Measurements from ENCODE around the gene DNAJC16. TPM values are rescaled to one million over a fixed set of nuclear protein-coding genes. Genes with fewer than 3 reads are reported as not detected.
"Not testable (repeated sequence)": the region's sequence is repeated elsewhere in the genome, so short reads cannot be mapped to it uniquely, and the experiment has no call there.

DNAJC16 gene
- total RNA-seq, 1 donor from 2014 or later: 16.3 TPM

DNA sequence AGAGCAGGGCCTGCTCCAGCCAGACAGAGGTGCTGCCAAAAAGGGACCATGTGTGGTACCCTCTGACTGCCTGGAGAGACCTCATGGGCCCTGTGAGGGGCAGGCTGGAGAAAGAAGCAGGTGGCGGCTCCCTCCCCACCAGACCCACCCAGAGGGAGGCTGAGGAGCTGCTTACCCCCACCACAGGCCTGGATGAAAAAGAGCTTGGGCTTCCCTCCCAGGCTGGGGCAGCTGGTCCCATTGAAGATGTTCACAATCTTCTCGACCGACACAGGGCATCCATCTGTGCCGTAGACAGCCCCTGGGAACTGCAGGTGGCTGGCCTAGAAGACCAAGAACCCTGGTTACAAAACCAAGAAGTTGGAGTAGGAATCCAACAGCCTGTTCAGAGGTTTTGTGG lies 22.2 kb upstream of the DNAJC16 start:
- no peak for FAIRE-seq

DNA sequence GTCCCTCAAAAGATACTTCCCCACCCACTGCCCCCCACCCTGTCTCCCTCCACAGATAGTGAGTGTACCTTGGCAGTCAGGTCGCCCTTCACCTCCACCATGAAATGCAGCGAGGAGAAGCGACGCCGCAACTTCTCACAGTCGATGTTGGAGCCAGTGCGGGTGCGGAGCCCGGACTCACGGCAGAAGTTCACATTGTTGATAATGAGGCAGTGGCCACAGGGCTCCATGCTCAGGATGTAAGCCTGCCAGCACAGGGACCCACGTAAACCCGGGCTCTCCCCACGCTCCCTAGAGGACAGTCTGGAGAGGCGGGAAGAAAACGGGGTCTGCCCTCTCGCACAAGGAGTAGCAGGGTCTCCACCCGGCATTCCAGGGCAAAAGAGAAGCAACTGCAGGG lies 19.8 kb upstream of the DNAJC16 start:
- DNase-seq (ENCODE audit: low spot score in 2 of 2): no peak
- FAIRE-seq: no peak

More for the DNA sequence above, 22.2 kb upstream of the DNAJC16 start:
- no peak for DNase-seq (ENCODE audit: low spot score in 2 of 2)

DNA sequence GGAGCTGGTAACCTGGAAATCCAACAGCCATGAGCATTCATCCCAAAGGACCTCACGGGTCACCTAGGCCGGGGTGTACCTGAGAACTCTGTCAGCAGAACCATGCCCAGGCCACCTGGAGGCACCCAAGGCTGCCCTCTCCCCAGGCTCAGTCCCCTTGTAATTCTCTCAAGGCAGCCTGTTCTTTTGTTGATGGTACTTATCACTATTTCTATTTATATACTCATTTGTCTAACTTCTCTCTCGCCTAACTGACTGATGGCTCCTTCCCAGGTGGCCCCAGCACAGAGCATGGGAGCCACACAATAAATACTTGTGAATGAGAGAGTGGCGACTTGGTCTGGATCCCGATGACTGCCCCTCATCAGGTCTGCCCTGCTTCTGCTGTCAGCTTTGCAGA lies 19.4 kb upstream of the DNAJC16 start:
- FAIRE-seq (no peak), DNase-seq (ENCODE audit: low spot score in 2 of 2) (no peak)

DNA sequence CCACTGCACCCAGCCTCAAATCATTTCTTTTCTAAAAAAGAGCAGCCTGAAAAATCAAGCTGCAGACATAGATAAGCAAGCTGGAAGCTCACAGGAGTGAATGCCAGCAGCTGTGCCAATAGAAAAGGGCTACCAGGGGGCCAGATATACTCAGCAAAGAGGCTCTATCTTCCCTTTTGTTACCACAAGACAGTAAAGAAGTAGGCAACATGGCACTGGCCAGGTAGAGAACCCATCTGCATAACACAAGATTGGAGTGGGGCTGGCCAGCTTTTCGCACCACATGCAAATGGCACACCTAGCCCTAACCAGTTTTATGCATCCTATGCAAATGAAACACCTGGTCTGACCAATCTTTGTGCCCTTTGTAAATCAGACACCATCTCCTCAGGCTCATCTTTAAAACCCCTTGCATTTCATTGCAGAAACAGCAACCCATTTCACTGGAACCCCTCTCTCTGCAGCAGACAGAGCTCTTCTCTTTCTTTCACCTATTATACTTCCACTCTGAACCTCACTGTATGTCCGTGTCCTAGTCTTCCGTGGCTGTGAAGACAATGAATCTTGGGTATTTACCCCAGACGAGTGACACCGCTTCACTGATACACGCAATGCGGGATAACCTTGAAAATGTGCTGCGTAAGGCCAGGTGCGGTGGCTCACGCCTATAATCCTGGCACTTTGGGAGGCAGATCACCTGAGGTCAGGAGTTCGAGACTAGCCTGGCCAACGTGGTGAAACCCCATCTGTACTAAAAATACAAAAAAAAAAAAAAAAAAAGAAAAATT lies 17.8 kb upstream of the DNAJC16 start:
- DNase-seq (ENCODE audit: low spot score in 2 of 2): no peak

DNA sequence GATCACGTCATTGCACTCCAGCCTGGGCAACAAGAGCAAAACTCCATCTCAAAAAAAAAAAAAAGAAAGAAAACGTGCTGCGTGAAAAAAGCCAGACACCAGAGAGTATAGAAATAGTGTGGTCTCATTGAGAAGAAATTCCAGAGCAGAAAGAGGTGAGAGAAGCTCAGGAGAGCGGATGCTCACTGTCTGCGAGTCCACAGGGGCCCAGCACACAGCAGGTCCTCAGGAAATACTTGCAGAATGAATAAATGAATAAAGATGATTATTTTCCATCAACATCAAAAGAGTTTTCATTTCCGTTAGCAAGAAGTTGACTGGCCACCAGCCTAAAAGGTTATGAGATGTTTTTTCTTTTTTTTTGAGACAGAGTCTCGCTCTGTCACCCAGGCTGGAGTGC lies 17.1 kb upstream of the DNAJC16 start:
- no peak for FAIRE-seq
- no peak for DNase-seq (ENCODE audit: low spot score in 2 of 2)

More for the DNA sequence above, 17.8 kb upstream of the DNAJC16 start:
- no peak for FAIRE-seq

DNA sequence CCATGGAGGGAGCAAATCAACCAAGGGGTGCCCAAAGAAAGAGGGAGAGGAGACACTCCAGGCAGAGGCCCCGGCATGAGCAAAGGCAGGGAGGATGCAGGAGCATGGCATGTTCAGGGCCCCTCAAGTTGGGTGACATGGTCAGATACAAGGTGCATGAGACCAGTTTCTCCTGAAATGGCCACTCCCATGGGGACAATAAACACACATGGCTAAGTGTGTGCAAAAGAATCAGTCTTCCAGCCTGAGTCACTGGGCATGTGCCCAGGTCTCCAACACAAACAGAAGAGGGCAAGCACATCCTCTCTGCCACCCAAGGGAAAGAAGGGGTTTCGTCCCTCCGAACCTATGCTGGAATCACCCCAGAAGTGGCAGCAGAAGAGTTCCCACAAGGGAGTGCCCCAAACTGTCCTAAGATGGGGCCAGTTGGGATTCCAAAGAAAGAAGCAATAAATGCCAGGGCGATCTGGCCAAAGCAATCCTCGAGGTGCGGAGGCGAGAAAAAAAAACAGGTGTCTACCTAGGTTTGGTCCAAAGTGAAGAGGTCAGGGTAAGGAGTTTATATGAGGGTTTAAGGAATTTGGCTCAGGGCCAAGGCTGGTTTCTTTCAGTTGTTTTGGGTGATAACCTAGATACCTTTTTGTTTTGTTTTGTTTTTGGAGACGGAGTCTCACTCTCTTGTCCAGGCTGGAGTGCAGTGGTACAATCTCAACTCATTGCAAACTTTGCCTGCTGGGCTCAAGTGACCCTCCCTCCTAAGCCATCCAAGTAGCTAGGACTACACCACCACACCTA lies 15.8 kb upstream of the DNAJC16 start:
- DNase-seq (ENCODE audit: low spot score in 2 of 2) (no peak), FAIRE-seq (no peak)

DNA sequence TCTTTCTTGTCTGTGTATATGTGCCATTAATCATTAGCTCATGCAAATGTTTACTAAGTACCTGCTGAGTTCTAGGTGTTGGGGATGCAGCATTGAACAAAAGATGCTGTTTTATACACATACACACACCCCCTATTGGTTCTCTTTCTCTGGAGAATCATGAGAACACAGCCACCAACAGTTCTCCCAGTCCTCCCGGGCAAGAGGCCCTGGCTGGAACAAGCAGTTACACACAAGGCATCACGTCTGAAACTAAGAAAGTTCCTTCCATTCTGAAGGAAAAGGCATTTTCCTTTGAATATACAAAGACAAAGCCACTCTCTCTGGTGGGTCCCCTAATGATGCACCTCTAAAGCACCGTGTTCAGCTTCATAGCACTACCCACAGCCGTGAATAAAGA lies 13.5 kb upstream of the DNAJC16 start:
- no peak for FAIRE-seq
- no peak for DNase-seq (ENCODE audit: low spot score in 2 of 2)

DNA sequence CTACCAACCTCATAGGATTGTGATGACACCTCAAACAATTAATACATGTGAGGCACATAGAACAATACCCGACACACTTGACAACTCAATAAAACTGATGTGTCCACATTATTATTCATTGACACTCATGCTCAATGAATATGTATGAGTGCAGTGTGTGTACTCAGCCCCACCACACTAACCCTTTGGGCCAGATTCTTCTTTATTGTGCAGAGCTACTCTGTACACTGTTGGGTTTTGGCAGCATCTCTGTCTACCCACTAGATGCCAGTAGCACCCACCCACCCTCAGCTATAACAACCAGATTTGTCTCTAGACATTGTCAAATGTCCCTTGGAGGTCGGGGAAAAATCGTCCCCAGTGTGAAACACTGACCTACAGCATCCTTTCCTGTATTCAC lies 12.7 kb upstream of the DNAJC16 start:
- FAIRE-seq: no peak
- DNase-seq (ENCODE audit: low spot score in 2 of 2): no peak

DNA sequence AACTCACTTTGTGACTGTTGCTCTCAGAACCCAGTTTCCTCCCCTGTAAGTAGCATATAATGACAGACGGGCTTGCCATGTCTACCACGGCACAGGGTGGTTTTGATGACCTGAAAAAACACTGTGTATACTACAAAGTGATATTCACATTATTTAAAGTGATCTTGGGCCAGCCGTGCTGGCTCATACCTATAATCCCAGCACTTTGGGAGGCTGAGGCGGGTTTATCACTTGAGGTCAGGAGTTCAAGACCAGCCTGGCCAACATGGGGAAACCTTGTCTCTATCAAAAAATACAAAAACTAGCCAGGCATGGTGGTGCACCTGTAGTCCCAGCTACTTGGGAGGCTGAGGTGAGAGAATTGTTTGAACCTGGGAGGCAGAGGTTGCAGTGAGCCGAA lies 12.1 kb upstream of the DNAJC16 start:
- not testable (repeated sequence) for FAIRE-seq

DNA sequence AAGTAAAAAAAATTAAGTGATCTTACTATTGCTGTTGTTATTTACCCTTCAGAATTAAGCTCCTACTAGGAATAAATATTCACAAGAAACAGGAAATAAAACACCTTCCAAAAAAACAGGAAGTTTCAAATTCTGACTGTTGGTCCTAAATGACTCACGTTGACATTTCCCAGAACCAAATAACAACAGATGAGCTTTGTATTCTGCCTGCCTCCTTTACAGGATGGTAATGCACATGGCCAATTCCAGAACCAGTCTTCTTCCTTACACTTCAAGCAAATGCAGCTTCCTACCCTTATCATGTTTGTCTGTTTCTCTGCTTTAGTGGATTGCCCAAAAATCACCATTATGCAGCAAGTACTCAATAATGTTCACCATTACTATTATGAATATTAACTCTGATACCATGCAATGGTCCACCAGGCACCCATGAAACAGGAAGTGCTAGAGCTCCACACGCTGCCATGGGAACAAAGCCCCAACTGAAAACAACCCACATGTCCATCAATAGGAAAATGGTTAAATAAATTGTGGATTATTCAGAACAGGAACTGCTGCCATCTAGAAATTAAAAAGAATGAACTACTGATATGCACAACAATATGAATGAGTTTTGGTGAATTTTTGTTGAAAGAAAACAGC lies 11.5 kb upstream of the DNAJC16 start:
- FAIRE-seq (no peak), DNase-seq (ENCODE audit: low spot score in 2 of 2) (no peak)

More for the DNA sequence above, 12.1 kb upstream of the DNAJC16 start:
- not testable (repeated sequence) for DNase-seq (ENCODE audit: low spot score in 2 of 2)

DNA sequence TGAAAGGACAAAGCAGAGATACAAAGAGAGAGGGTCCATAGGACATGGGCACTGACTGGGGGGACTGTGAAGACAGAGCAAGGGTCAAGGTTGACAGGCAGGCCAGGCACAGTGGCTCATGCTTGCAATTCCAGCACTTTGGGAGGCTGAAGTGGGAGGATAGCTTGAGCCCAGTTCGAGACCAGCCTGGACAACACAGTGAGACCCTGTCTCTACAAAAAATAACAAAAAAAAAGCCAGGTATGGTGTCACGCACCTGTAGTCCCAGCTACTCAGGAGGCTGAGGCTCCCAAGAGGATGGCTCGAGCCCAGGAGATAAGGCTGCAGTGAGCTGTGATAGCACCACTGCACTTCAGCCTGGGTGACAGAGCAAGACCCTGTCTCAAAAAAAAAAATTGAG lies 7.0 kb upstream of the DNAJC16 start:
- FAIRE-seq: no peak
- no peak for DNase-seq (ENCODE audit: low spot score in 2 of 2)

DNA sequence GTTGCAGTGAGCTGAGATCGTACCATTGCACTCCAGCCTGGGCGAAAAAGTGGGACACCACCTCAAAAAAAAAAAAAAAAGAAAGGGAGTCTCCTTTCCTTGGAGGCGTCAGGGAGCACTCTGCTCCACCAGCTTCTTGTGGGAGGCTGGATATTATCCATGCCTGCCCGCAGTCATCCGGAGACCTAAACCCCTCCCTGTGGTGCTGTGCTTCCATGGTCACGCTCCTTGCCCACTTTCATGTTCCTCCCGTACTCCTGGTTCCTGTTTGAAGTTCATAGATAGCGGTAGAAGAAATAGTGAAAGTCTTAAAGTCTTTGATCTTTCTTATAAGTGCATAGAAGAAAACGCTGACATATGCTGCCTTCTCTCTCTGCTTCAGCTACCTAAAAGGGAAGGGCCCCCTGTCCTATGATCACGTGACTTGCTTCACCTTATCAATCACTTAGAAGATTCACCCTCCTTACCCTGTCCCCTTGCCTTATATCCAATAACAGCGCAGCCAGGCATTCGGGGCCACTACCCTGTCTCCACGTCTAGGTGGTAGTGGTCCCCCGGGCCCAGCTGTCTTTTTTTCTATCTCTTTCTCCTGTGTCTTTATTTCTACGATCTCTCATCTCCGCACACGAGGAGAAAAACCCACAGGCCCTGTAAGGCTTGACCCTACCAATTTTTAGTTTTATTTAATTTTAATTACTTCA lies 5.3 kb upstream of the DNAJC16 start:
- FAIRE-seq; DNase-seq (ENCODE audit: low spot score in 2 of 2): not testable (repeated sequence)

DNA sequence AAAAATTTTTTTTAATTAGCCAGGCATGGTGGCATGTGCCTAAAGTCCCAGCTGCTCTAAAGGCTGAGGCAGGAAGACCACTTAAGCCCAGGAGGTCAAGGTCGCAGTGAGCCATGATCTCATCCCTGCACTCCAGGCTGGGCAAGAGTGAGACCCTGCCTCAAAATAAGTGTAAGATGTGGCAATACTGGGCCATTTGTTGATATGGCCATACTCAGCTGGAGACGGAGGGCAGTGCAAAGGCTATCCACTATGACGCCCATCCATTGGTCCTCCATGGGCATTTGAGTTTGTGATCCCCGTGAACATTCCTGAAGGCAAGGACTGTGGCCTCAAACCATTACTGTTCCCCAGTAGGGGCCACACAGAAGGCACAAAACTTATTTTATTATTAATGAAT lies 4.1 kb upstream of the DNAJC16 start:
- FAIRE-seq (no peak), DNase-seq (ENCODE audit: low spot score in 2 of 2) (no peak)

DNA sequence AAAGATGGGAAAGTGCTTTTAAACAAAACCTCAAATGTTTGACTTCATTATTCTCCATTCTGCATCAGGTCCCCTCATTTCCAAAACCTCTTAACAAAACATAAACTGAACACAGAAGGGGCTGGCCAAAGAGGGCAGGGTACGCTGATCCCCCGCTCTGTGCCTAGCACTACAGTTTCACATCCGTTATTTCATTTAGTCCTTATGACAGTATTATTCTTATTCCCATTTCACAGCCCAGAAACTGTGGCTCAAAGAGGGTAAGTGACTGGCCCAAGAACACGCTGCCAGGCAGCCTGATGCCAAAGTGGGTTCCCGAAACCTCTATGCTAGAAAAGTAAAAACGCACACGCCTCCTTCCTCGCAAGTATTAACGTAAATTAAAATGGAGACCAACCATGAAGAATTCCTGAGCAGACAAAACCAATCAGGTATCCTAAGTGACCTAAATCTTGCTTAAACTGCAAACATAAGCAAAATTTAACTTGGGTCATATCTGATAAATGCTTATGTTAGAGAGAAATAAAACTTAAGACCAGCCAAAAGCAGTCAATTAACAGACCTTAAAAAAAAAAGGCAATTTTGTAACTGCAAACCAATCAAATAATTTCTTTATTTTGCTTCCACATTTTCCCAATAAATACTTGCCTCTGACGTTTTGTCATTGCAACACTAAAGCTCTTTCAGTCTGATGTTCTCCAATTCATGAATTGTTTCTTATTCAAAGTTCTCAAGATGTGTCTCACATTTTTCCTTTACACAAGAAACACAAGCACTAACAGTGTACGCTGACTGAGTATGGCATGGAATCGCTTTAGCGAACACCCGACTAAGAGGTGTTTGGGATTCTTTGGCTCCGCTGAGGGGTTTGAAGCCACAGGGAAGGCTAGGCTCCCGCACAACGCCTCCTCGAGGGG lies 3.3 kb upstream of the DNAJC16 start:
- DNase-seq (ENCODE audit: low spot score in 2 of 2) (no peak), FAIRE-seq (no peak)

DNA sequence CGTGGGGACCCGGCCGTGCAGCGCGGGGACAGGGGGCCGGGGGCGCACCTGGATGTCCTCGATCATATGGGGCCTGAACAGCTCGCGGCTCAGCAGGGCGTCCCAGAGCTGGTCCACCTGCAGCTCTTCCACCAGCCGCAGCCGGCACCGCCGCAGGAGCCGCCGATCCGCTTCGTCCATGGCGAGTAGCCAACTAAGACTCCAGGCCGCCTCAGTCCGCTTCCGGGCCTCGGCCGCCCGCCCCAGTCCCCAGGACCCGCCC lies 2.7 kb upstream of the DNAJC16 start, which contains the start of gene CASP9:
Gene CASP9, minus strand, starts transcription at position 195 of the 262 bp plus-strand sequence. Its CDS starts 15 bp downstream, at position 180.
- FAIRE-seq: no peak
- DNase-seq (ENCODE audit: low spot score in 2 of 2): no peak

DNA sequence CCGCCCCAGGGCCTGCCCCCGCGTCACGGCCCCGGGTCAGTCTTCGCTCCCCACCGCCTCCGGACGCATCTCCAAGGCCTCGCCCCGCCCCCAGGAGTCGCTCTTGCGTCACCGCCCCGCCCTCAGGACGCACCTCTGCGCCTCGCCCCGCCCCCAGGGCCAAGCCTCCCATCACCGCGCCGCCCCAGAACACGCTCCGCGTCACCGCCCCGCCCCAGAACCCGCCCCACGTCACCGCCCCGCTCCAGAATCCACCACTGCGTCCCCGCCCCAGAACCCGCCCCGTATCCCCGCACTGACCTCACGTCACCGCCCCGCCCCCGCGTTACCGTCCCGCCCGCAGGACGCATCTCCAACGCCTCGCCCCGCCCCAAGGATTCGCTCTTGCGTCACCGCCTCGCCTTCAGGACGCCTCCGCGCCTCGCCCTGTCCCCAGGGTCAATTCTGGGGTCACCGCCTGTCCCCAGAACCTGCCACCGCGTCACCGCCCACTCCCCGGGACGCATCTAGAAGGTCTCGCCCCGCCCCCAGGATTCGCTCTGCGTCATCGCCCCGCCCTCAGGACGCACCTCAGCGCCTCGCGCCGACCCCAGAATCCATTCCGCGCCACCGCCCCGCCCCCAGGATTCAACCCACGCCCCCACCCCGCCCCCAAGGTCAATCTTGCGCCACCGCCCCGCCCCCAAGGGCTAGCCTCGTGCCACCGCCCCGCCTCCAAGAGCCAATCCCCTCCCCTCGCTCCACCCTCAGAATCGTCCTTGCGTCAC lies 2.2 kb upstream of the DNAJC16 start:
- no peak for FAIRE-seq
- DNase-seq (ENCODE audit: low spot score in 2 of 2): peak; percentile 93 to 94

DNA sequence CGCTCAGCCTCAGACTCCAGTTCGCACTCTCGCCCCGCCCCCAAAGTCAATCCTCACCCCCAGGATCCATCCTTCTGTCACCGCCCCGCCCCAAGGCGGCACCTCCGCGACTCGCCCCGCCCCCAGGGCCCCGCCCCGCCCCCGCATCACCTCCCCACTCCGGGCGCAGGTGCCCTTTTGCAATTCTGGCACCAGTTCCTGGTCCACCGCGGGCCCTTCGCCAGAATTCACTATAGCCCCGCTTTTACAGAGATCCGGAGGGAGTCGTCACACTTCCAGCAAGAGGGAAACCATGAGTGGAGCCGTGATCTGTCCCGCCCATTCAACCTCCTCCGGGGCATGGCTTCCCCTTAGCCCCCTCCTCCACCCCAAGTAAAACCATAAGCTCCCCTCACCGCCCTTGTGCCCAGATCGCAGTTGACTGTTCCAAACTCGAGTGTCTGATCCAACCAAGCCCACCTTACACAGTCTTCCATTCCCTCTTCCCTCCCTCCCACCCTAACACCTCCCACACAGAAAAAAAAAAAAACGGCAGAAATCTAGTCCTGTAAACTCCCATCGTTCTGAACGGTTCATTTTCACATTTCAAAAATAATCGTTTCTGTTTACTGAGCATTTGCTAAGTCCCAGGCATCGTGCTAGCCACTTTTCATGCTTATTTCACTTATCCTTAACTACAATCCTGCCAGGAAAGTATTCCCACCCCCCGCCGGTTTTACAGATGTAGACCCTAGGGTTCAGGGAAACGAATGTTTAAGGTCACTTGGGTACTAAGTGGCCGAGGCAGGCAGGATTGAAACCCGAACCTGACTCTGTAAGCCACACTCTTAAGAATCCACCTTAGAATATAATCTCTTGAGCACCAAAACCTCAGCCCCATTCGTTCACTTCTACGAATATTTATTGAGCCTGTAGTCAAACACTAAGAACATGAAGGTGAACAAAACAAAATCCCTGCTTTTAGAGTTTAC lies 1.3 kb upstream of the DNAJC16 start:
- DNase-seq (ENCODE audit: low spot score in 2 of 2) (no peak), FAIRE-seq (no peak)

DNA sequence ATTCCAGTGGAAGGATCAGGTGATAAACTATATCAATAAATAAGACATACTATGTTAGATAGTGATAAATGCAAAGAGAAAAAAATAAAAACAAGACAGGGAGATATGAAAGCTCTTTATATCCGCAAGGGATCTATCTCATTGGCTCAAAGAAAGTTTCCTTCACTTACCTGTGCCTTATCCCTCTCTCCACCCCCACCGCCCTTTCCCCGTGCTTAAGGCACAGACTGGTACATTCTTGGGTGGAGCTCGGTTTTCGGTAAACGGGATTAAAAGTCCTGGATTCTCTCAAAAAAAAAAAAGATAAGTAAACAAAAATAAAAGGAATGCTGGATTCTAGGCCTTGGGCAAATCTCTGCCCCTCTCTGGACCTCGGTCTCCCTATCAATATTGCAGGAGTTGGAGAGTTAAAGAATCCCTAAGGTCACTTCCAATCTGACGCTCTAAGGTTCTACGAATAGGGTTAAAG lies 593 bp upstream of the DNAJC16 start:
- no peak for DNase-seq (ENCODE audit: low spot score in 2 of 2)

More for the DNA sequence above, 593 bp upstream of the DNAJC16 start:
- FAIRE-seq: no peak

All from frontal cortex (tissue), 4 donors.